Measurements from ENCODE around the gene TET2. TPM values are rescaled to one million over a fixed set of nuclear protein-coding genes. Genes with fewer than 3 reads are reported as not detected.

Gene TET2
- total RNA-seq, 2 donors from 2014 or later, result 20.0 to 30.1 TPM

DNA sequence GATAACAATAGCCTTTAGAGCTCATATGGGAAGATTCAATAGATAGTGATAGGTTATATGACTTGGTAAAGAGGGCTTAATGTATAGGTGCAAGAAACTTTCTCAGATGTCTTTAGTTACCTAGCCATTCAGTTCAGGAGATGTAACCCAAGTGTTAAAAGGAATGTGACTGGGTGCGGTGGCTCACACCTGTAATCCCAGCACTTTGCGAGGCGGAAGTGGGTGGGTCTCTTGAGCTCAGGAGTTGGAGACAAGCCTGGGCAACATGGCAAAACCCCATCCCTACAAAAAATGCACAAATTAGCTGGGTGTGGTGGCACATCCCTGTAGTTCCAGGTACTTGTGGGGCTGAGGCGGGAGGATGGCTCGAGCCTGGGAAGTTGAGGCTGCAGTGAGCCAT lies 7.9 kb downstream of the TET2 start:
- intact Hi-C loops (cut with DNase I), result no loop called here
- Histone ChIP-seq H3K9ac (ENCODE audit: low read depth in 2 of 2, low read length in 2 of 2) (no peak overlapping the region), H3K4me3 (no peak overlapping the region), H3K36me3 (no peaks in the 10 kb centered on the region), H3K4me1 (no peaks in the 10 kb centered on the region), H3K27me3 (no peaks in the 10 kb centered on the region), H3K27ac (no peak overlapping the region), H3K9me3 (no peaks in the 10 kb centered on the region)
- peak; percentile 62 for DNase-seq
- TF ChIP-seq, protein P1, sequence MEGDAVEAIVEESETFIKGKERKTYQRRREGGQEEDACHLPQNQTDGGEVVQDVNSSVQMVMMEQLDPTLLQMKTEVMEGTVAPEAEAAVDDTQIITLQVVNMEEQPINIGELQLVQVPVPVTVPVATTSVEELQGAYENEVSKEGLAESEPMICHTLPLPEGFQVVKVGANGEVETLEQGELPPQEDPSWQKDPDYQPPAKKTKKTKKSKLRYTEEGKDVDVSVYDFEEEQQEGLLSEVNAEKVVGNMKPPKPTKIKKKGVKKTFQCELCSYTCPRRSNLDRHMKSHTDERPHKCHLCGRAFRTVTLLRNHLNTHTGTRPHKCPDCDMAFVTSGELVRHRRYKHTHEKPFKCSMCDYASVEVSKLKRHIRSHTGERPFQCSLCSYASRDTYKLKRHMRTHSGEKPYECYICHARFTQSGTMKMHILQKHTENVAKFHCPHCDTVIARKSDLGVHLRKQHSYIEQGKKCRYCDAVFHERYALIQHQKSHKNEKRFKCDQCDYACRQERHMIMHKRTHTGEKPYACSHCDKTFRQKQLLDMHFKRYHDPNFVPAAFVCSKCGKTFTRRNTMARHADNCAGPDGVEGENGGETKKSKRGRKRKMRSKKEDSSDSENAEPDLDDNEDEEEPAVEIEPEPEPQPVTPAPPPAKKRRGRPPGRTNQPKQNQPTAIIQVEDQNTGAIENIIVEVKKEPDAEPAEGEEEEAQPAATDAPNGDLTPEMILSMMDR (IDR thresholded peaks at IDR 0.05), result no peak

DNA sequence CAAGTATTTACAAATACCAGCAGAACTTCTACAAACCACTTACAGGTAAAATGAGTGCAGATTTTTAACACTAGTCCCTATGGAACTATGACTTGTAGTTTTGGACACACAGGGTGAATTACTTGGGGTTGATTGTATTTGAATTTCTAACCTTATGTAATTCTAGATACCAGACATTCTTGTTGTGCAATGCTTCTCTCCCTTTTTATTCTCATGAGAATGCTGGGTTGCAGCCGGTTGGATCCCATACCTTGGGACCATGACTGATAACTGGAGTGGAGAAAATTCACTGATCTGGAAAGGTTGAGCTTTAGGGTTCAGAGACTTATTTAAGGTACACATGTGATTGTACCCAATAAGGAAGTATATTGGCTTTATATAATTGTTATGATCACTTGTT lies 8.8 kb downstream of the TET2 start:
- Histone ChIP-seq H3K9ac (ENCODE audit: low read depth in 2 of 2, low read length in 2 of 2) (no peak overlapping the region), H3K4me3 (no peak overlapping the region), H3K9me3 (no peaks in the 10 kb centered on the region), H3K27me3 (no peaks in the 10 kb centered on the region), H3K36me3 (no peaks in the 10 kb centered on the region), H3K27ac (no peak overlapping the region), H3K4me1 (no peaks in the 10 kb centered on the region)
- TF ChIP-seq, protein P1 (IDR thresholded peaks at IDR 0.05), result no peak
- no peak for DNase-seq
- intact Hi-C loops (cut with DNase I), result no loop called here

DNA sequence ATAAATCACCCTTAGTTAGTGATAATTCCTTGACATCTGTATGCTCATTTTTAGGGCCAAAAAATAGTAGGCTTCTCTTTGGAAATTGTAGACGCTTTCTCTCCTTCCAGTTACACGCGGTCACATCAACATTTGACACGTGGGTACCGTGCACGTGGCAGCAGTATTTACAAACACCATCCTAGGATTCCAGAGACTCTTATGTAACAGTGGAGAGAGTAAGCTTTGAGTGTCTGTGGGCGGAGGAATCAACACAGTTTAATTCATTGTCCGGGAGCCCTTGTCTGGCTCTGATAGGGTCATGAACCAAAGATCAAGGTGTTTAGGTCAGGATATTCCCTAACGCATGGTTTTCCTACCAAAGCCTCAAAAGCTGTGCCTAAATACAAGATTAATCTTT lies 12.2 kb downstream of the TET2 start:
- intact Hi-C loops (cut with DNase I), result no loop called here
- H3K9me3 ChIP-seq, result no peaks in the 10 kb centered on the region
- no peak overlapping the region for H3K9ac ChIP-seq (ENCODE audit: low read depth in 2 of 2, low read length in 2 of 2)
- no peaks in the 10 kb centered on the region for H3K27me3 ChIP-seq
- H3K4me1 ChIP-seq, result no peaks in the 10 kb centered on the region
- DNase-seq, result no peak
- no peak overlapping the region for H3K4me3 ChIP-seq
- no peak overlapping the region for H3K27ac ChIP-seq
- H3K36me3 ChIP-seq, result no peaks in the 10 kb centered on the region
- TF ChIP-seq, protein P1 (IDR thresholded peaks at IDR 0.05), result no peak

DNA sequence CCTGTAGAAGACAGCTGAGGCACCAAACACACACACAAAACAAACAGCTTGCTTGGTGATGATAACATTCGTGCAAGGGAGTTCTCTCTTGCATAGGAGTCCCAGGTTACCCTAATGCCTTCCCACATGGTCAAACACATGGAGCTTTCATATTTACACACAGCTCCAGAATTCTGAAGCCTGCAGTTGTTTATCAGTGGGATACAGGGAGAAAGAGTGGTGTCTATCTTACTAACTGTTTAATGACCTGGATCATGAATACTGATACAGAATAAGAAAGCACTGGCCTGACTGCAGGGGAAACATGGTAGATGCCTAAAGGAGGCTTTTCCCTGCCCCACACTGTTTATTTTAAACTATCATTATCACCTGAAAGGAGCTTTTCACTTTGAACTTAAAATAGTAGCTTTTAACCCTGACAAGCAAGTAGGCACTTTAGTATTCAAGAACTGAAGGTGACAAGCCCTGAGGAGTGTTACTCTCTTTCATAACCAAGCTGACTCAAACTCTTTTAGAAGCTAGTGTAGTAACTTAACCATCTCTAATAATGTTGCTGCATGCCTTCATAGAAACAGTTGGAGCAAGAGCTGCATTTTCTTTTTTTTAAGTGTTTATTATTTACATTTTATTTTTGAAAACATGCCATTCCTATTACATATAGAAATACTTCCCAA lies 15.6 kb downstream of the TET2 start:
- H3K36me3 ChIP-seq, result no peaks in the 10 kb centered on the region
- no peak overlapping the region for H3K9ac ChIP-seq (ENCODE audit: low read depth in 2 of 2, low read length in 2 of 2)
- DNase-seq, result no peak
- no peak overlapping the region for H3K27ac ChIP-seq
- no peak overlapping the region for H3K4me3 ChIP-seq
- no peaks in the 10 kb centered on the region for H3K9me3 ChIP-seq
- H3K27me3 ChIP-seq, result no peaks in the 10 kb centered on the region
- no peaks in the 10 kb centered on the region for H3K4me1 ChIP-seq
- intact Hi-C loops (cut with DNase I), result no loop called here
- TF ChIP-seq, protein P1 (IDR thresholded peaks at IDR 0.05), result no peak

DNA sequence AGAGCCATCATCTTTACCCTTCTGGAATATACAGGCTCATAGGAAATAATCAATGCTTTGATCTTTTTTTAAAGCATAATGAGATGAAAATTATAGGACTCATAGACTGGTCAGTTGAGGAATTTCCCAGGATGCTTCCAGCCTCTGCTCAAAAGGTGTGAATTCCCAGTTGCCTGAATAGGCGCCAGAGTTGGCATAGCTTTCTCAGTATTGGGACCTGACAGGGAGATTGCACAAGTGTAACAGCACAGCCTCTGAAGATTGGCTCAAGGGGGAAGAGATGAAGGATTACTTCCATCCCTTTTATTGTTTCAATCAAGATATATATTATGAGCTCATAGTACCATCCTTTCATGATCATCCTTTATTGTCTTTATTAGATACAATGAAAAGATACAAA lies 17.9 kb downstream of the TET2 start:
- TF ChIP-seq, protein P1 (IDR thresholded peaks at IDR 0.05), result no peak

More for the DNA sequence above, 17.9 kb downstream of the TET2 start:
- no peak overlapping the region for H3K9ac ChIP-seq (ENCODE audit: low read depth in 2 of 2, low read length in 2 of 2)
- no peaks in the 10 kb centered on the region for H3K4me1 ChIP-seq
- no peaks in the 10 kb centered on the region for H3K9me3 ChIP-seq
- H3K4me3 ChIP-seq, result no peak overlapping the region
- no peaks in the 10 kb centered on the region for H3K36me3 ChIP-seq
- no peak for DNase-seq
- intact Hi-C loops (cut with DNase I), result no loop called here
- H3K27ac ChIP-seq, result no peak overlapping the region
- no peaks in the 10 kb centered on the region for H3K27me3 ChIP-seq

Measured in colonic mucosa (tissue), 4 donors.